Adipose tissue (tissue), 3 donors: Measurements from ENCODE around the gene TFCP2L1. TPM values are rescaled to one million over a fixed set of nuclear protein-coding genes. Genes with fewer than 3 reads are reported as not detected.

Experiments
- H3K27ac ChIP-seq: one replicate; pipeline ENCODE4 v1.5.1; 2013; ENCODE audit warnings: low read depth, low read length
- WGBS, 3 donors: extraction: QIAGEN DNeasy Blood & Tissue Kit; methylation state at CpG; one replicate each; pipeline ENCODE4 v1.1.7; 2013; 5-methylcytosine and 5-hydroxymethylcytosine counted together
- polyA plus RNA-seq, 3 donors: library from polyadenylated mRNA; stranded (reverse); fragments of 200-250 nt; gene quantifications; one replicate each; pipeline ENCODE4 v1.2.3, GENCODE V29; 2013
- donor health status: healthy with polysubstance abuse.
- donor health status: Bipolar disorder and iron deficiency.
- donor health status: healthy.

Gene TFCP2L1
- polyA plus RNA-seq, 3 donors: 1.1 to 1.8 (median 1.6) TPM

DNA sequence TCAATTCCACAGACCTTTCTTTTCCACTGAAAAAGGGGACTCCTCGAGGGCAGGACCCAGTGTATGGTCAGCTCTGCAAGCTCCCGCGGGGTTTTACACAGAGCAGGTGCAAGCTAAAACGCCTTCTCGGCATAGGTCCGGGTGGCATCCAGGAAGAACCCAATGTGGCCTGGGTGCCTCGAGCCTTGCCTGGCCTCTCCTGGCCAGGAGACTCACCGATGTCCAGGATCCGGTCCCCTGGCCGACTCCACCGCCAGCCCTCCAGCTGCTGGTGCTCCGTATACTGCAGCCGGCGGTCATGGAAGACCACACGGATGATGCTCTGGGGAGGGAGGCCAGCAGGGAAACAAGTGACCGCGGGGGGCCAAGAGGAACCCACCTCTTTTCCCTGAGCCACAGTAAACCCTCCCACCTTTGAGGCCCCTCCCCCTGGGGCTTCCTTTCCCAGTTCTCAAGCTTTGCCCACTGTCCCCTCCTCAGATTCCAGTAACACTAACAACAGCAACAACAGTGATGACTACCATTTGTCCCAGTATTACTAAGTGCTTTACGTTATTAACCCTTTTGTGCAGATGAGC is 36.1 kb downstream of the TFCP2L1 start:
- 85 to 90% (median 89%) methylated on average over 16 to 18 of the region's 18 CpGs for WGBS, 3 donors
- H3K27ac ChIP-seq: no peak overlapping the region

DNA sequence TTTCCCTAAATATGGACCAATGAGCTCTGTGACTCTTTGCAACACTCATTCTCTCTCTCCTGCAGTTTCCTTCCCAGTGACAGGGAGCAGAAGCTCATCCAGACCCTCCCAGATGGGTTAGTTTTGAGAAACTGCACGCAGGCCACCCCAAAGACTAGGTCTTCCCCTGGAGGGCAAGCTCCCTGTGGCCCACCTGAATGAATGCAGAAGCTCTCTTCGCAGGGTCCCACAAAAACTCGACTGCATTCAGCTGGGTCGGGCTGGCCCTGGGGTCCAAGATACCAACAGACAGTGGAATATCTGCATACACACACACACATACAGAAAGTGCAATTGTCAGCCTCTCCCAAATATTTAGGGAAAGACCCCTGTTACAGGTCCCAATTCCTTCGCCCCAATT is 37.0 kb downstream of the TFCP2L1 start:
- H3K27ac ChIP-seq: no peak overlapping the region
- WGBS, 3 donors: 85 to 89% (median 86%) methylated on average over 5 of the region's 5 CpGs

DNA sequence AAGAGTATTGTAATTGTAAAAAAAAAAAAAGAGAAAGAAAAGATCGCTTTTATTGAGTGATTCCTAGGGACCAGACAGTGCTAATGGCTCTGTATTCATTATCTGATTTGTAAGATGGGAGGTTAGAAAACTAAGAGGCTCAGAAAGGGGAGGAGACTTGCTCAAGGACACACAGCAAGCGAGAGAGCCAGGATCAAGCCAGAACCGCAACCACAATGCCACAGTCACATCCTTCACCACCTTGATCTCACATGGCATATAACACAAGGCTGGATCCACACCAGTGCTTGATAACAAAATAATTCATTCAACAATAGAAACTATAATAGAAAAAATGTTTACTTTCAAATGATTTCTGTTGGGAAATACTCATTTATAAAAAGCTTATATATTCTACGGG is 37.5 kb downstream of the TFCP2L1 start:
- WGBS, 3 donors: 66 to 85% (median 84%) methylated on average over 4 of the region's 4 CpGs
- H3K27ac ChIP-seq: no peak overlapping the region

DNA sequence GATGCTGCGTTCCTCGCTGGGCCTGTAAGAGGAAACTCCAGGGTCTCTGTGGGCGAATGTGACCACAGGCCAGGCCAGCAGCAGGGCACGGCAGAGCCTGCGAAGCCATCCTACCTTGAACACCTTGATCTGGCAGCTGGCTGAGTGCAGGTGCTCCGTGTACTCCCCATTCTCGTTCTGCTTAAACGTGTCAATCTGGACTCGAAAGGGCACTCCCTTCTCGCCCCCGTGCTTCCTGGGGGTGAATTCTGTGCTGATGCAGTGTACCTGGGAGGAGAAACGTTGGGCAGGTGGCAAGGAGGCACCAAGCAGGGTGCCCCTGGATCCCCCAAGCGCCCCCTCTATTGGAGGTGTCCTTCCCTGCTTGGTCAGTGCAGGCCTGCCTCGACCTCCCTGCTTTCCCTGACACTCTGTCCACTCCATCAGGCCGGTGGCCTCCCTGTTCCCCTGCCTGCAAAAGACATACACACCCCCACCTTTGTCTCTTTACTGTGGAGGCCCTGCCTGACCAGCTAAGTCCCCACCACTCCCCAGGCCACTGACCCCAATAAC is 38.2 kb downstream of the TFCP2L1 start:
- no peak overlapping the region for H3K27ac ChIP-seq
- 86 to 88% (median 87%) methylated on average over 15 of the region's 15 CpGs for WGBS, 3 donors

DNA sequence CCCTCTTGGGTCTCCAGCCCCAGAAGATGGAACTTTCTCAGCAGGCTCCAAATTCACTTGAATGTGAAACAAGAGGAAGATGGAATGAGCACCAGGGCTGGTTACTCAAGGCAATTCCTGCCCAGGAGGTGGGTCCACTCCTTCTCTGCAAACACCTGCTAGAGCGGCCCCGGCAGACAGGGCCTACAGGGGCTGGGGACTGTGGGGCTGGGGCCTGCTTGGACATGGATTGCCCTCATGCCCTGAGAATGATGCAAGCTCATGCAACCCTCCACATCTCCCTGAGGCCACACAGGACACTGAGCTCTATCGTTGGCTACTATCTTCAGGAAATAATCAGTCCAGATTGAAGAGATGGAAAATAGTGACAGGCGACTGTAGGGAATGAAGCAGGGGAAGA is 39.1 kb downstream of the TFCP2L1 start:
- WGBS, 3 donors: 85 to 95% (median 92%) methylated on average over 4 of the region's 4 CpGs

DNA sequence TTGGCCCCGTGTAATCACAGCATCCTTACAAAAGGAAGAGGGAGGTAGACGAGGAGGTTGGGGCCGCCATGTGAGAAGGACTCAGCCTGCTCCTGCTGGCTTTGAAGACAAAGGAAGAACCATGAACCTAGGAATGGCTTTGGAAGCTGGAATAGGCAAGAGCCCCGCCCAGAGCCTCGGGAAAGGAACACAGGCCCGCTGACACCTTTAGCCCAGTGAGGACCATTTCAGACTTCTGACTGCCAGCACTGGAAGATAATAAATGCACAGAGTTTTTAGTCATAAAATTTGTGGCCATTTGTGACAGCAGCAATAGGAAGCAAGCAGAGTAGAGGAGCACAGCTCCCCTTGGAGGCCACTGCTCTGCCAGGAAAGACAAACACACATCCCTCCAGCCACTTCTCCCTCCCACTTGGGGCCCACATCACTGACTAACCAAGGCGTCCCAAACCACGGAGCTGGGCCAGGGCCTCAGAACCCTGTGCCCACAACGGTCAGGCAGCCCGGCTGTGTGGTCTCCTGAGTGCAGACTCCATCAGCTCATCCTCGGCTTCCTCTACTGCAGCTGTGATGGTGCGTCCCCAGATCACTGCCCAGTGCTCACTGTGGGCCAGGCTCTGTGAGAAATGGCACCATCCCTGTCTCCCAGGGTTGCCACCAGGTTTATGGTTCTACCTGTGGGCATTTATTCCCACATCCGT is 39.7 kb downstream of the TFCP2L1 start:
- 85 to 94% (median 90%) methylated on average over 13 of the region's 13 CpGs for WGBS, 3 donors
- no peak overlapping the region for H3K27ac ChIP-seq

More for the DNA sequence above, 39.1 kb downstream of the TFCP2L1 start:
- H3K27ac ChIP-seq: no peak overlapping the region

DNA sequence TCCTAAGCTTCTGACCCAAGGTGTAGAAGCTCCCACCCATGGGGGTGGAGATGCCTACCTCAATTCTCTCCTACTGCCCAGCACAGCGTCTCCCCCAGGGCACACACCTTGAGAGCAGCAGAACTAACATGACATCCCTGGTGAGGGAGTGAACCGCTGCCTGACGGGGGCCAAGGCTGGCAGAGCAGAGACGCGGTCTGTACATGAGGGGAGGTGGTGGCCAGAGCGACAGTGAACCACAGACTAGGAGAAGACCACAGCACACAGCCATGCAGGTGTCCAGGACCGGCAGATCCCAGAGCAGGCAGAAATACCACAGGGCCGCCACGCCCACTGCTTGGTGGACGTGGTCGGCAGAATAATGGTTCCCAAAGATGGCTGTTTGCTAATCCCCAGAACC is 40.4 kb downstream of the TFCP2L1 start:
- no peak overlapping the region for H3K27ac ChIP-seq
- WGBS, 3 donors: 86 to 96% (median 95%) methylated on average over 11 of the region's 11 CpGs

DNA sequence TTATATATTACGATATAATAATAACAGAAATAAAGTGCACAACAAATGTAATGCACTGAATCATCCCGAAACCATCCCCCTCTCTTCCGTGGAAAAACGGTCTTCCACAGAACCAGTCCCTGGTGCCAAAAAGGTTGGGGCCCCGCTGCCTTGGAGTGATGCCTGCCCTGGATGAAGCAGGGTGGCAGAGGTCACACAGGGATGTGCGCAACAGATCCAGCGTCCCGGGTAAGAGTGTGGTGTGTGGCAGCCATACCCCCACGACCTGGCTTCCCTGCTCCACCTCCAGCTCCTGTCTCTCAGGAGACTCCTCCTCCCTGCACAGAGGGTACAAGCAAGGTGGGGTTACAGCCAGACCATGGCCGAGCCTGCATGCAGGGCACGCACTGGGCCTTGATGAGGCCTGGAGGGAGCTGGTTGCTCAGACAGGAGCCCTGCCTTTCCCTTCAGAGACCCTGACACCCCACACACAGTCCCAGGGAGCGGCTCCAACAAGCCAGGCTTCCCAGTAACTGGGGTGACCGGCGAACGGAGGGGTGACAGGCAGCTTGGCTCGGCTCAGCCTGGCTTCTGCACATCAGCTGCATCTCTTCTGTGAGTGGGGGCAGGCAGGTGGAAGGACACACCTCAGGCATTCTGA is 41.1 kb downstream of the TFCP2L1 start:
- H3K27ac ChIP-seq: no peak overlapping the region
- 83 to 88% (median 87%) methylated on average over 16 of the region's 16 CpGs for WGBS, 3 donors

DNA sequence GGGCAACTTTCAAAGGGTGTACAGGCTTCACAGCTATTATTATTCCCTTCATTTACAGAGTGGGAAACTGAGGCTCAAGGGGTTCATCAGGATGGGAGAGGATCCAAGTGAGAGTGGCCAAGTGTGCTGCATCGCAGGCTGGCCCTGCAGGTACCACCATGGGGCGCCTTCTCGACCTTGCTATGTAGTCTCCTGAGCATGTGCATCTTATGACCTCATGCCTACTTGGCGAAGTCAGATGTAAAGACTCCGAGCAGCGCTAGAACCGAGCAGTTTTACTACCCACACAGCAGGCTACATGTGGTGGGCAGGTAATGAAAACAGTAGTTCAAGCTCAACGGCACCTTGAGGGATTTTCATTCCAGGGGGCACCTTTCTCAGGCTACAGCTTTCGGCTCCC is 42.0 kb downstream of the TFCP2L1 start:
- H3K27ac ChIP-seq: no peak overlapping the region
- 81 to 93% (median 85%) methylated on average over 9 of the region's 9 CpGs for WGBS, 3 donors

DNA sequence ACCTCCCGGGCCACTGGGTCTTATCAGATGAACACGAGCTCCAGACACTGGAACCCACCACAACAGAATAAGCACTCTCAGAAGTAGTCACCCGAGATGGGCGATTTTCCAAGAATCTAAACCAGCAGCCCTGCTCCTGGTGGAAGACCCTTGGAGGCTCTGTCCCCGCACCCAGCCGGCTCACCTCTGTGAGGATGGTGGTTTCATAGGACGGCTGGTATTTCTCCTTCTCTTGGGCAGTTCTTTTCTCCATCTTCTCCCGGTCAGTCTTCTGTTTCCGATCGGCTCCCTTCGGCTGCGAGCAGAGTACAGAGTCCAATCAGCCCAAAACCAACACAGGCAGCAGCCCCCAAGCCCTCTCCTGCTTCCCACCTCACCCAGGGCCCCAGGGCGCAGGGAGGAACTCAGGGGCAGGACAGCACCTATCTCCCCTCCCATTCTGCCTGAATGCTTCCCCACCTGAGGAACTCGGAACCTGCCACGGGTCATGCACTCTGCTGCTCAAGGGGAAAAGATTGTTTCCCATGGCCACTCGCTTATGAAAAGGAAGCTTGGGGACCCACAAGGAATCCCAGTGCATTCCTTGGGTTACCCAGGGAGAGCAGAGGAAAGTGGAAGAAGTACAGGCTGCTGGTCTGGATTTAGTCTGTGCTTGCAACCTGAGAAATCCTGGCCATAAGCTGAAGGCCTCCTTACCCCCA is 42.7 kb downstream of the TFCP2L1 start:
- H3K27ac ChIP-seq: no peak overlapping the region
- 78 to 92% (median 82%) methylated on average over 16 of the region's 16 CpGs for WGBS, 3 donors

DNA sequence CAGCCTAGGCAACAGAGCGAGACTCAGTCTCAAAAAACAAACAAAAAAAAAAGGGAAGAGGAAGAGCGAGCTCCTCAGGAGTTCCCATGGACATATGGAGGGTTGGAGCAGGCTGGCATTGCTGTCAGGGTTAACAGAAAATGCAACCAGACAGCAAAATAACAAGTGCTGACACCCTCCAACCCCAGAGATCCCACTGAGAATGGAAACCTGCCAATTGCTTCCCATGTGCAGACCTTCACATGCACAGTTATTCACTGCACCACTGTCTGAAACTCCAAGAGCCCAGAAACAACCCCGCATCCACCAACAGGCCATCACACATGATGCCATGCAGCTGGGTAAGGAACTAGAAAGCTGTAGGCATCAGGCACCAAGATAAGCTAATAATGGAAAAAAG is 43.5 kb downstream of the TFCP2L1 start:
- H3K27ac ChIP-seq: no peak overlapping the region
- 51 to 100% (median 80%) methylated on average over 3 of the region's 3 CpGs for WGBS, 3 donors

DNA sequence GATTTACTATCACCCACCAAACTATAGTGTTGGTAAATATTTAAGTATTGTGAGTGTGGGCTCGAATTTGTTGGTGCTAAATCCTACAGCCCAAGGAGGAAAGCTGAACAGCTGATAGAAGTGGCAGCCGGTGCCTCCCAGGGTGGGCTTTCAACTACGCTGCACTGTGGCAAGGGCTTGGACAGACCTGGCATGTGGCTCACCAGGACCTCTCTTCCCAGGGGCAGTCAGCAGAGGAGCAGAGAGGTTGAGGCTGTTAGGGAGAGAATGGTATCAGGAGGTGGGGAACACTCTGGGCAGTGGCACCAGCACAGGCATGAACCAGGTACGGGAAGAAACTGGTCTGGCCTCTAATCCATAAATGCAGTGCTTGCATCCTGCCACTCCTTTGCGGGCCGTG is 44.6 kb downstream of the TFCP2L1 start:
- no peak overlapping the region for H3K27ac ChIP-seq
- 77 to 80% (median 77%) methylated on average over 6 of the region's 6 CpGs for WGBS, 3 donors

DNA sequence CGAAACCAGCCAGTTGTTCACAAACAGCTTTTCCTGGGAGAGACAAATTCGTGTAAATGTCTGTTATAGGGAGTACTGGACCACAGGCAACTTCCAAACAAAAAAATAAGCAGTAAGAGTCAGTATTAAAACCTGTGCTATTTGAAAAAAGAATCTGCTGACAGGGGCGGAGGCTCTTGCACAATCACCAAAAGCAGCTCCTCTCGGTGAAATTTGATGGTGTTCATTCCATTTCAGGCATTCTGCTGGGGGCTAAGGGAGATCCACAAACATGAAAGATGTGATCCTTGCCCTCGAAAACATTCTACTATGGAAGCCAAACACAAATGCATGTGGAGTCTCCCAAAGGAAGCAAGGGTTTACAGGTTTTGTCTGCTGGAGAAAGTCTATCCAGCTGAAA is 45.0 kb downstream of the TFCP2L1 start:
- 68 to 82% (median 70%) methylated on average over 5 of the region's 5 CpGs for WGBS, 3 donors
- H3K27ac ChIP-seq: no peak overlapping the region

DNA sequence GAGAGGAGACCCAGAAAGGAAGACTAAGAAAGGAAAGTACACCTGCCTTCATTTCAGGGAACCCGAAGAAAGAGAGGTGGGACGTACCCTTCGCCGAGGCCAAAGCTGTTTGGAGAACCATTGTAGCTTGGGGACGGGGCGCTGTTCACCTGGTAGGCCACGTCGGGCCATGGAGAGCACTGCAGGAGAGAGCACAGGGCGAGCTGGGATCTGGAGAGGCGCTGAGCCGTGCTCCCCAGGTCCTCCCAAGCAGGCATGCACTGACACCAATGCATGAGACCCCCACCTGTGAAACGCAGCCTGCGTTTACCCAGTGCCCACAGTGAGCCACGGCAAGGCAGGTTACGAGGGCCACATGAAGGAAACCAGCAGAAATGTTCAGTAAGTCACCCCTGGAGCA is 45.5 kb downstream of the TFCP2L1 start:
- whole genome bisulfite sequencing, 3 donors: 91 to 96% (median 92%) methylated on average over 15 of the region's 15 CpGs
- H3K27ac ChIP-seq: no peak overlapping the region

DNA sequence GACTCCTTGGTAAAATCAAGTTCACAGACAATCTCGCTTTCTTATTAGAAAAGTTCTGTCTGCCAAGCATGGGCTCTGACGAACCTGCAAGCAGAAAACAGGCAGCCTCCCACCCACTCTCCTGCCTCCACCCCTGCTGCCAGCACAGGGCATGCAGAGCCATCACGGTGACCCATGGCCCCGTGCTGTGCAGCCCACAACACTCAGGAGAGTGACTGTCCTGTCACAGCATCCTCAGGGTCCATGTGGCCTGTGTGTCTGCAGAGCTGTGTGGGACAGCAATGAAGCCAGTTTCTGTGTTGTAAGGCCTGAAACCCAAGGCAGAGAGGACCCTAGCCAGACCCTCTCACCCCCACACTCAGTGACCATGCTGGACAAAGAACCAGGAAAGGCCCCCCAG is 46.2 kb downstream of the TFCP2L1 start:
- no peak overlapping the region for H3K27ac ChIP-seq
- 77 to 91% (median 84%) methylated on average over 4 of the region's 4 CpGs for WGBS, 3 donors

DNA sequence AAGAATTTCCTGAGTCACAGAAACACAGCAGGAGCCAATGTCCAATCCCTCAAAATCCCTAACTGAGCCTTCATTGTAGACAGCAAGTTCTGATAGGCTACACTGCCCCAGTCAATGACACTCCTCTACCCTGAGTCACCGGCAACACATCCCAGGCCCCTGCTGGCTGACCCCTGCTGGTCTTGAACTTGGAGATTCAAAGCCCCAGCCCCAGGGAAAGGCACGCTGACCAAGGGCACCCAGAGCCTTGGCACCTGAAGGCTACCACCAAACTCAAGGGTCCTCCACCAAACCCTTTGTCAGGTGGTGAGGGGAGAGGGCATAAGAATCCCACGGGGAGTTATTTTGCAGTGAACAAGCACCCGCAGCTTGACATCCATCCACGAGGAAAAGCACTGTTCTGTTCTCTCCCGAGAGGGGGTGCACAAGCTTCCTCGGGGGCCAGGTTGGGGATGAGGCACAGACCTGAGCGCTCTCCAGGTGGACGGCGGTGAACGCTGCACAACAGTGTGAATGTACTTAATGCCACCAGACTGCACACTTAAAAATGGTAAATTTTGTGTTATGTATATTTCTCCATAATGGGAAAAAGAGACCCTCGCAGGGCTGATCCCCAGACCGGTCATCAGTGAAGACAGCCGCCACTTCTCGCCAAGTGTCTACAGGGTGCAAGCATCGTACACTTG is 46.9 kb downstream of the TFCP2L1 start:
- 90 to 95% (median 91%) methylated on average over 16 of the region's 16 CpGs for WGBS, 3 donors
- no peak overlapping the region for H3K27ac ChIP-seq

DNA sequence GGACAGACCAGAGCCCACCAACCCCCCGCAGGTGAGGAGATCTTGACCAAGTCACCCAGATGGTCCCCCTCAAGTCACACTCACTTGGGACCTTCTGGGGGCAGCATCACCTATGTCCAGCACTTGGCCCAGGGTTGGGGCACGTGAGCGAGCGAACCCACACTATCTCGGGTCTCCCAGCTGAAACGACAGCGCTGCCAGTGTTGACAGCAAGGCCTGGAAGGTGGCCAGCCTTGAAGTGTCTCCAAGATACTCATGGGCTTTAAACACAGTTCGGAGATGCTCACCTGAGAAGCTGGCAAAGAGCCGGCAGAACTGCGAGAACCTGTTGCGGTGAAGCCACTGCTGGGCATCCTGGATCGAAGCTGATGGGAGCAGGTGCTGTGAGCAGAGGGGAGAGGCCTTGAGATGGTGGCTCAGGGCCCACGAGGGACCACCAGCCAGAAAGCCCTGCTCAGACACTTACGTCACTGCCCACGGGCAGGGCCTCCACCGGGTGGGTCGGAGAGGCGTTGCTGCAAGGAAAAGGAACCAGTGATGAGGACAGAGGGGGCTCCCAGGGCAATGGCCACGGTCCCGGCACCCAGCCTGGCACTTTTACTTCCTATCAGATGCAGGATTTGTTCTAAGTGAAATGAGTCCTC is 47.5 kb downstream of the TFCP2L1 start:
- no peak overlapping the region for H3K27ac ChIP-seq
- 80 to 90% (median 85%) methylated on average over 20 of the region's 20 CpGs for WGBS, 3 donors

DNA sequence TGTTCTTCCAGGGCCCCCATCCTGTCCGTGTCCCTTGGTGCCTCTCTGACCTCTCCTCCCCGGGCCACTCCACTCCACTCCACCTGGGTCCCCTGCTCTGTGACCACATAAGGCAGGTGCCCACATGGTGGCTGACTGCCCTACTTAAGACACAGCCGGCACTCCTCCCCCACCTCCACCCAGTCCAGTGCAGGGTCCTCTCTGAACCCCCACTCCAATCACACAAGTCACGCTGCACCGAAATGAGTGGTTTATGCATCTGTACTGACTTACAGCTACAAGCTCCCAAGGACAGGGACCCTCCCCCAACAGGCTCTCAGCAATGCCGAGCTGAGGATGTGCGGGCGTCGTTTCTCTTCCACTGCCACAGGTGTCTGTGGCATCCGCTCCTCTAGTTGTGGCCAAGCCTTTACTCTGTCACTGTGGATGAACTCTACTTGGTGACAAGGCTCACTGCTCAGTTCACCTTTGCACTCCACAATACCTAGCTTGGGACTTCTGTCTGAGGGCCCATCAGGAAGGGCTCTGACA is 48.3 kb downstream of the TFCP2L1 start:
- WGBS, 3 donors: 87 to 94% (median 91%) methylated on average over 10 of the region's 10 CpGs
- H3K27ac ChIP-seq: no peak overlapping the region
